Aorta (tissue), 5 donors: ENCODE data around the gene MSMB. TPM values are rescaled to one million over a fixed set of nuclear protein-coding genes. Genes with fewer than 3 reads are reported as not detected.
"Not testable (repeated sequence)": the region's sequence is repeated elsewhere in the genome, so short reads cannot be mapped to it uniquely, and the experiment has no call there.

ENCODE experiments used
- ATAC-seq: fragments of 200-7000 bp; cut with Tn5 transposase; one replicate; pipeline ENCODE4 v1.9.1; 2022; ENCODE audit warnings: moderate library complexity; ENCODE audit not compliant: low FRiP score
- DNase-seq, 2 donors: peaks; one replicate each; pipeline ENCODE4 v3.0.0-alpha.2; 2020
- H3K27ac ChIP-seq, 2 donors: one replicate each; pipeline ENCODE4 v1.5.1; 2013; ENCODE audit warnings: low read length in 2 of 2, mild to moderate bottlenecking in 2 of 2, moderate library complexity in 2 of 2, control low read depth in 1 of 2, inconsistent platforms in 1 of 2, low read depth in 1 of 2
- H3K27me3 ChIP-seq, 2 donors: one replicate each; pipeline ENCODE4 v1.6.1; 2013; ENCODE audit warnings: control low read depth in 1 of 2, low read length in 1 of 2, mild to moderate bottlenecking in 1 of 2, moderate library complexity in 1 of 2; ENCODE audit not compliant: insufficient read depth in 2 of 2, control insufficient read depth in 1 of 2
- H3K36me3 ChIP-seq, 2 donors: one replicate each; pipeline ENCODE4 v1.6.1; 2013; ENCODE audit warnings: control low read depth in 1 of 2, low read length in 1 of 2, mild to moderate bottlenecking in 1 of 2; ENCODE audit not compliant: insufficient read depth in 2 of 2, control insufficient read depth in 1 of 2
- H3K4me1 ChIP-seq, 2 donors: one replicate each; pipeline ENCODE4 v1.6.1; 2013; ENCODE audit warnings: low read length in 2 of 2, control low read depth in 1 of 2, mild to moderate bottlenecking in 1 of 2, moderate library complexity in 1 of 2; ENCODE audit not compliant: insufficient read depth in 2 of 2, control insufficient read depth in 1 of 2
- H3K4me3 ChIP-seq, 2 donors: one replicate each; pipeline ENCODE4 v1.5.1; 2013; ENCODE audit warnings: low read length in 2 of 2, control low read depth in 1 of 2, mild to moderate bottlenecking in 1 of 2
- H3K9me3 ChIP-seq: one replicate; pipeline ENCODE4 v1.6.1; 2013; ENCODE audit warnings: mild to moderate bottlenecking, low read length; ENCODE audit not compliant: control insufficient read depth
- WGBS, 2 donors: extraction: QIAGEN DNeasy Blood & Tissue Kit; methylation state at CpG; one replicate each; pipeline ENCODE4 v1.1.7; 2013; 5-methylcytosine and 5-hydroxymethylcytosine counted together
- intact Hi-C, 2 donors: fragments of 100-400 bp; cut with DNase I; formaldehyde crosslinking; loops; one replicate each; pipeline versions ENCODE4 v1.14.2 to v1.15.0; 2022
- long read RNA-seq, 2 donors: library from polyadenylated mRNA; unstranded; transcript quantifications; one replicate each; pipeline ENCODE4 v2.0.0, GENCODE V29; 2020 to 2021
- polyA plus RNA-seq, 2 donors: library from polyadenylated mRNA; stranded (reverse); fragments of 200-250 nt; gene quantifications; one replicate each; pipeline ENCODE4 v1.2.3, GENCODE V29; 2013
- total RNA-seq, 2 donors: library from RNA; stranded (reverse); fragmentation: NEBNext Ultra II Directional; extraction: Animal tissue kit (Norgen Biotek cat#: 25700); gene quantifications; one replicate each; pipeline ENCODE4 v1.2.1, GENCODE V29; 2021
- donor health status: healthy with polysubstance abuse.
- donor health status: Bipolar disorder and iron deficiency.
- donor health status: DM: no; HTN: no; CAD: no.
- donor health status: DM: no; HTN: no; CAD: no.
- donor health status: DM: yes; HTN: yes; CAD: no.

MSMB gene
- total RNA-seq, result not detected
- not detected for polyA plus RNA-seq
- long read RNA-seq, donor 1, result 0 reads
- long read RNA-seq, donor 2, result 0 reads

GRCh38 chr10:46046261-46046660, at the start of gene MSMB:
Gene MSMB (minus strand): TSS chr10:46046269. CDS start chr10:46046237, 32 bp downstream.
- H3K4me1 ChIP-seq, result no peaks in the 10 kb centered on the region
- ATAC-seq (no peak), DNase-seq (no peak)
- H3K27ac ChIP-seq, result no peak within 1 kb of the TSS
- no peaks in the 10 kb centered on the region for H3K9me3 ChIP-seq
- H3K27me3 ChIP-seq, result no peaks in the 10 kb centered on the region
- intact Hi-C loops, result no loop called here
- no peak within 1 kb of the TSS for H3K4me3 ChIP-seq
- H3K36me3 ChIP-seq, result no peaks in the 10 kb centered on the region
- 84 to 86% methylated on average over 7 of the region's 7 CpGs for WGBS, 2 donors

GRCh38 chr10:46094931-46095750, 49.1 kb upstream of the MSMB start:
- DNase-seq (no peak), ATAC-seq (no peak)
- Histone ChIP-seq H3K4me1 (no peaks in the 10 kb centered on the region), H3K27me3 (no peaks in the 10 kb centered on the region), H3K9me3 (no peaks in the 10 kb centered on the region), H3K27ac (no peak overlapping the region), H3K36me3 (no peaks in the 10 kb centered on the region), H3K4me3 (no peak overlapping the region)
- 83 to 86% methylated on average over 15 of the region's 15 CpGs for WGBS, 2 donors
- intact Hi-C loops, result no loop called here

- no peaks in the 10 kb centered on the region for H3K9me3 ChIP-seq
- ATAC-seq (no peak), DNase-seq (no peak)
- intact Hi-C loops, result no loop called here
- 89 to 94% methylated on average over 6 of the region's 6 CpGs for WGBS, 2 donors
- H3K36me3 ChIP-seq, result no peaks in the 10 kb centered on the region
- H3K4me1 ChIP-seq, result no peaks in the 10 kb centered on the region
- H3K27me3 ChIP-seq, result no peaks in the 10 kb centered on the region
- no peak overlapping the region for H3K4me3 ChIP-seq
- no peak overlapping the region for H3K27ac ChIP-seq
These were observed 48.1 kb upstream of the MSMB start for GRCh38 chr10:46094197-46094500.

DNA sequence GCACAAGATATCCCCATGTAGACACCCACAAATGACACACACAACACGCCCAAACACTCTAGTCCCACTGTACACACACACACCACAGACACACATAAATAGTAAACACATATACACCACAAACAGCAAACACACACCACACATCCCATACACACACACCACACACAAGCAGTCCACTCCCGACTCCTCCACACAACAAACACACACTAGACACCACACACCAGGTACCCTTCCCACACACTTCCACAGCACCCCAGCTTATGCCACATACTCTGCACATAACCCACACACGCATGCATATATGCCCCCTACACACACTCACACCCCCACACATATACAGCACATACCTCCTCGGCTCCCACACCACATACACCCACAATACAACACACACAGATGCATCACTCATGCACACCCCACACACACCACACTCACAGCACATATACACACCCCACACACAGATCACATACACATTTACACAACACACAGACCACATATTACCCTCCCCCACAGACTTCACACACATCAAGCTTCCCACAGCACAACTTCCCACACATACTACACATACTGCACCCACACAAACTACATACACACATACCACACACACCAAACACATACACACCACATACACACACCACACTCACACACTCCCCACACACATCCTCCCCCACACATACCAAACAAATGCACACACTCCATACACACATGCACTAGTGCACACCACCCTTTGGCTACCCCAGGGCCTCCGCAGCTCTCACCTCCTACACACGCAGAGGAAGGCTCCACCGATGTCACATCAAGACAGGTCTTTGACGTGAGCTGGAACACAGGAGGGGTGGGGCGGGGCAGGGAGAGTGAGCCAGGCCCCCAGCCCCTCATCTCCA, 47.5 kb upstream of the MSMB start:
- intact Hi-C loops, ATAC-seq, H3K4me1 ChIP-seq, H3K9me3 ChIP-seq, H3K27ac ChIP-seq, H3K4me3 ChIP-seq, H3K27me3 ChIP-seq, H3K36me3 ChIP-seq, DNase-seq: not testable (repeated sequence)
- WGBS, 2 donors, result 80 to 87% methylated on average over 9 of the region's 9 CpGs

DNA sequence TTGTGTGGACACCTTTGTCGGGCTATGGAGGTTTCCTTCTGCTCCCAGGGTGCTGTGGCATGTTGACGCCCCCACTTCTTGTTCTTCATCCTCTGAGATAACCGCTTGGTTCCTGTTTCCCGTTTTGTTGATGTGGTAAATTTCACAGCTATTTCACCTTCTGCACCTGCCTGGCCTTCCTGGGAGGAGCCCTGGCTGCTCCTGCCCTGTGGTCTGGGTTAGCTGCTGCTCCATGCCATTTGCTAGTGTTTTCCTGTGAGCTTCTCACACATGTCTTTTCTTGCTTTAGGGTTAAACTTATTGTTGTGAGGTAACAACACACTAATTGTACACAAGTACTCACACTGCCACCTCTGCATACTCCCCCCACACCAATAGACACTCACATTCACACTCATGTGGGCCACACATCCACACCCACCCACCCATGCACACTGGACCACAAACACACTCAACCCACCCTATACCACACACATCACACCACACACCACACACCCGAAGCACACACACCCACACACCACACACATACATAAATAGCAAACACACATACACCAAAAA, 46.5 kb upstream of the MSMB start:
- WGBS, 2 donors, result 53 to 68% methylated on average over 5 of the region's 5 CpGs
- no peak overlapping the region for H3K27ac ChIP-seq
- no peaks in the 10 kb centered on the region for H3K27me3 ChIP-seq
- H3K4me3 ChIP-seq, result no peak overlapping the region
- no peak for DNase-seq
- no peaks in the 10 kb centered on the region for H3K9me3 ChIP-seq
- no peak for ATAC-seq
- no peaks in the 10 kb centered on the region for H3K4me1 ChIP-seq
- intact Hi-C loops, result no loop called here
- no peaks in the 10 kb centered on the region for H3K36me3 ChIP-seq

DNA sequence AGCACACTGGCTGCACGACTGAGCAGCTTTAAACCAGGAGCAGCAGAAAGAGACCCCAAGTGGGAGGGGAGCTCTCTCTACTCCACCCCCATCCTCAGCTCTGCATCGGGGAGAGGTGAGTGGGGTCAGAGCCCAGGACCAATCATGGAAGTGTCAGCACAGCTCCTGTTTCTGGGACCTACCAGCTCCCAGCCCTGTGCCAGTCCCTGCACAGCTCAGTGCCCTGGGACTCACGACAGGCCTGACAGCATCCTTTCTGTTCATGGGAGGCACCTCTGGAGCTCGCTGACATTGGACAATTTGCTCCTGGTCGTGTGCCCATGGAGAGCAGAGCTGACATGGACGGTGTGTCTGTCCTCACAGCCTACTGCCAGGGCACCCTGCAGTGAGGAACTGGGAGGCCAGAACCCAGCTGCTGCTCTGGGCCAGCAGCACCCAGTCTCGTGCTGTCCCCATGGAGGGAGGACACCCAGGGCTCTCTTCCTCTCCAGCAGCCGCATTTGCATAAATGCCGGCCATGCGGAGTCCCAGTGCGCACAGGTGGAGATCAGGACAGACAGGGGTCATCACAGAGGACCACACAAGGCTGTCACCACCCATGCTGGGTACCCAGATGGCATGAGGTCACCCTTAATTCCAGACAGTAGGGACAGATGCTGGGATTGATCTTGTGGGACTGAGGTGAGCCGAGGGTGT, 45.9 kb upstream of the MSMB start:
- no peak overlapping the region for H3K4me3 ChIP-seq
- H3K36me3 ChIP-seq, result no peaks in the 10 kb centered on the region
- no peaks in the 10 kb centered on the region for H3K27me3 ChIP-seq
- H3K27ac ChIP-seq, result no peak overlapping the region
- intact Hi-C loops, result no loop called here
- 72 to 75% methylated on average over 12 of the region's 12 CpGs for WGBS, 2 donors
- no peaks in the 10 kb centered on the region for H3K9me3 ChIP-seq
- ATAC-seq (no peak), DNase-seq (no peak)
- H3K4me1 ChIP-seq, result no peaks in the 10 kb centered on the region

DNA sequence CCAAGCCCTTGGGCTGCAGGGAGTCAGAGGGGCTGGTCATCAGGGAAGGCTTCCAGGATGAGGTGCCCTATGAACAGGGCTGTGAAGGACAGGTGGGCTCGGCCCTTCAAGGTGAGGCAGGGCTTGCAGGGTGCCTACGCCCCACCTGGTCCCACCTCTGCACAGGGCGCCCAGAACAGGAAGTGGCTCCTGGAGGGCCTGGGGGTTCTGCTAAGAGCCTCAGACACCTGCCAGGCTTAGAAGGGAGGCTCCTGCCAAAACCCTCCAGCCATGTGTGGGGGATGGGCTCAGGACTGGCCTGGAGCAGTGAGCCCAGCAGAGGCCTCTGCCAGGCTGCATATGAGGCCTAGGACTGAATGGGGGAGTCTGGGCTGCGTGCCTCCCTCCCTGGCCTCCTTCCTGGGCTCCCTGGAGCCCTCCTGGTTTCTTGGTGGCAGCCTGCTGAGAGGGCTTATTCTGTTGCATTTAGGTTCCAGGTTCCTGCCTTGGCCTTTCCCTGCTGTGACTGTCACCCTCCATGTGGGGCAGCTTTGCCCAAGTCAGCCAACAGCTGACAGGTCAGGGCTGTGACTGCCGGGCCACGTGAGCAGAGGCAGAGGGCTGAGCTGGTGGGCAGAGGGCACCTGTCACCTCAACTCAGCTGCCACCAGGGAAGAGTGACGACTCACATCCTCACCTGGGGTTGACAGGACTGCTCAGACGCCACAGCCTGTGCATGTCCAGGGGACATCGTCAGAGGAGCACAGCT, 45.2 kb upstream of the MSMB start:
- Histone ChIP-seq H3K4me1 (no peaks in the 10 kb centered on the region), H3K36me3 (no peaks in the 10 kb centered on the region), H3K4me3 (no peak overlapping the region), H3K27ac (no peak overlapping the region), H3K9me3 (no peaks in the 10 kb centered on the region), H3K27me3 (no peaks in the 10 kb centered on the region)
- WGBS, 2 donors, result 78 to 83% methylated on average over 9 of the region's 9 CpGs
- ATAC-seq (no peak), DNase-seq (no peak)
- intact Hi-C loops, result no loop called here

GRCh38 chr10:46090258-46090812, 44.3 kb upstream of the MSMB start:
- Histone ChIP-seq H3K27me3 (no peaks in the 10 kb centered on the region), H3K36me3 (no peaks in the 10 kb centered on the region), H3K27ac (no peak overlapping the region), H3K4me1 (no peaks in the 10 kb centered on the region), H3K9me3 (no peaks in the 10 kb centered on the region), H3K4me3 (no peak overlapping the region)
- no peak for DNase-seq
- intact Hi-C loops, result no loop called here
- ATAC-seq, result no peak
- 91 to 93% methylated on average over 10 of the region's 10 CpGs for whole genome bisulfite sequencing, 2 donors
